Mammary epithelial cell (primary cell): Measurements from ENCODE around the gene MID1.

ENCODE experiments used
- EZH2 ChIP-seq: IDR thresholded peaks from 2 replicates; pipeline ENCODE4 v1.6.1; 2012; ENCODE audit warnings: low read length, inconsistent platforms, borderline replicate concordance
- TF ChIP-seq, protein P1 (sequence below), 2 donors: IDR thresholded peaks in 1 of 2; conservative IDR thresholded peaks in 1 of 2; 2 replicates each; pipeline ENCODE4 v1.5.1; 2011 to 2012; ENCODE audit warnings: inconsistent platforms in 2 of 2, low read length in 2 of 2, mild to moderate bottlenecking in 2 of 2, control low read depth in 1 of 2, low read depth in 1 of 2; ENCODE audit not compliant: insufficient read depth in 1 of 2; ENCODE audit errors: extremely low read depth in 1 of 2

DNA sequence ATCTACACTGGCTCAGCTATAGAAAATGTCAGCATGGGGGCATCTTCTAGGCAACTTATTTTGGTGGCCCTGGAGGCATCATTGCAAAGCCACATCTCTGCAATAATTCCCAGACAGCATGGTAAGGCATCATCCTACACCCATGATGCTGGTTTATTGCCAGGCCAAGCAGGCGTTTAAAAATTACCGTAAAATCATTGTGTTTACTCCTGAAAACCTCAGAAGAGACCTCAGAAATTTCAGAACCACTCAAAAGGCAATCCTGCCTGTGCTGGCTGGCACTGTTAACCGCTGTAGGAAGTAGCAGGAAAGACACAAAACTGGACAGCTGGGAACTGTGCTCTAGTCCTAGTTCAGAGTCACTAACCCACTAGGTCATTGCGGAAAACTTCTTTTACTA lies 63.2 kb downstream of the MID1 start:
- TF ChIP-seq, protein P1, sequence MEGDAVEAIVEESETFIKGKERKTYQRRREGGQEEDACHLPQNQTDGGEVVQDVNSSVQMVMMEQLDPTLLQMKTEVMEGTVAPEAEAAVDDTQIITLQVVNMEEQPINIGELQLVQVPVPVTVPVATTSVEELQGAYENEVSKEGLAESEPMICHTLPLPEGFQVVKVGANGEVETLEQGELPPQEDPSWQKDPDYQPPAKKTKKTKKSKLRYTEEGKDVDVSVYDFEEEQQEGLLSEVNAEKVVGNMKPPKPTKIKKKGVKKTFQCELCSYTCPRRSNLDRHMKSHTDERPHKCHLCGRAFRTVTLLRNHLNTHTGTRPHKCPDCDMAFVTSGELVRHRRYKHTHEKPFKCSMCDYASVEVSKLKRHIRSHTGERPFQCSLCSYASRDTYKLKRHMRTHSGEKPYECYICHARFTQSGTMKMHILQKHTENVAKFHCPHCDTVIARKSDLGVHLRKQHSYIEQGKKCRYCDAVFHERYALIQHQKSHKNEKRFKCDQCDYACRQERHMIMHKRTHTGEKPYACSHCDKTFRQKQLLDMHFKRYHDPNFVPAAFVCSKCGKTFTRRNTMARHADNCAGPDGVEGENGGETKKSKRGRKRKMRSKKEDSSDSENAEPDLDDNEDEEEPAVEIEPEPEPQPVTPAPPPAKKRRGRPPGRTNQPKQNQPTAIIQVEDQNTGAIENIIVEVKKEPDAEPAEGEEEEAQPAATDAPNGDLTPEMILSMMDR (conservative IDR thresholded peaks at IDR 0.05 in 1 of 2, IDR thresholded peaks at IDR 0.05 in 1 of 2; ENCODE audit: extremely low read depth in 1 of 2, insufficient read depth in 1 of 2, low read depth in 1 of 2, low read length in 2 of 2) = no peak
- TF ChIP-seq EZH2 = no peak
